HG02884 (cell line): ENCODE data around the gene PRKG1.
"Not testable (repeated sequence)": the region's sequence is repeated elsewhere in the genome, so short reads cannot be mapped to it uniquely, and the experiment has no call there.

Source experiments
- ATAC-seq: cut with Tn5 transposase; IDR thresholded peaks from one replicate; pipeline ENCODE4 v1.9.1; 2021; ENCODE audit warnings: mild to moderate bottlenecking, moderate library complexity; ENCODE audit not compliant: unreplicated experiment

PRKG1 gene

GRCh38 chr10:51112013-51112412, 37.7 kb downstream of the PRKG1 start:
- ATAC-seq, result no peak

GRCh38 chr10:51113007-51113406, 38.7 kb downstream of the PRKG1 start:
- ATAC-seq, result no peak

- ATAC-seq, result no peak
Observed at GRCh38 chr10:51117053-51117660, 42.9 kb downstream of the PRKG1 start.

- no peak for ATAC-seq
Observed at GRCh38 chr10:51117794-51118193, 43.5 kb downstream of the PRKG1 start.

- ATAC-seq, result no peak
Observed at GRCh38 chr10:51119441-51119840, 45.2 kb downstream of the PRKG1 start.

GRCh38 chr10:51121861-51122260, 47.6 kb downstream of the PRKG1 start:
- ATAC-seq, result no peak

GRCh38 chr10:51124852-51125251, 50.6 kb downstream of the PRKG1 start:
- no peak for ATAC-seq

GRCh38 chr10:51125518-51125917, 51.2 kb downstream of the PRKG1 start:
- no peak for ATAC-seq

GRCh38 chr10:51129946-51130544, 55.8 kb downstream of the PRKG1 start:
- no peak for ATAC-seq

GRCh38 chr10:51137756-51138529, 63.7 kb downstream of the PRKG1 start:
- no peak for ATAC-seq

- no peak for ATAC-seq
Observed at GRCh38 chr10:51139176-51139575, 64.9 kb downstream of the PRKG1 start.

GRCh38 chr10:51141010-51141409, 66.7 kb downstream of the PRKG1 start:
- no peak for ATAC-seq

GRCh38 chr10:51144161-51144781, 70.0 kb downstream of the PRKG1 start:
- ATAC-seq, result no peak

GRCh38 chr10:51145375-51145774, 71.1 kb downstream of the PRKG1 start:
- ATAC-seq, result no peak

GRCh38 chr10:51147644-51148399, 73.5 kb downstream of the PRKG1 start:
- no peak for ATAC-seq

GRCh38 chr10:51156926-51157325, 82.6 kb downstream of the PRKG1 start:
- no peak for ATAC-seq

- ATAC-seq, result no peak
Observed at GRCh38 chr10:51158832-51159231, 84.5 kb downstream of the PRKG1 start.

GRCh38 chr10:51159841-51160240, 85.6 kb downstream of the PRKG1 start:
- no peak for ATAC-seq

GRCh38 chr10:51162002-51162401, 87.7 kb downstream of the PRKG1 start:
- no peak for ATAC-seq

- ATAC-seq, result not testable (repeated sequence)
Observed at GRCh38 chr10:51163380-51164049, 89.2 kb downstream of the PRKG1 start.
